Stomach (tissue), 4 donors: ENCODE data around the gene SPAG16.

Experiments used
- EP300 ChIP-seq: sonication (generic); formaldehyde crosslinking; IDR thresholded peaks from one replicate; pipeline ENCODE4 v1.6.1; 2017; ENCODE audit warnings: antibody characterized with exemption
- POLR2A ChIP-seq, 4 donors: fragments of 450-650 bp; IDR thresholded peaks; one replicate each; pipeline ENCODE4 v1.6.1; 2016; ENCODE audit warnings: antibody characterized with exemption in 4 of 4, control low read depth in 2 of 4, mild to moderate bottlenecking in 1 of 4, moderate library complexity in 1 of 4
- POLR2AphosphoS5 ChIP-seq, 3 donors: sonication (generic); formaldehyde crosslinking; IDR thresholded peaks; one replicate each; pipeline ENCODE4 v1.6.1; 2016; ENCODE audit warnings: antibody characterized with exemption in 3 of 3
- TF ChIP-seq, protein P1 (sequence below), 7 experiments: fragments of 450-650 bp in 4 of 7; fragments of 200-600 bp in 3 of 7; sonication (generic) in 3 of 7; IDR thresholded peaks; one replicate each; pipeline ENCODE4 v1.5.1; 2016 to 2019; ENCODE audit warnings: antibody characterized with exemption in 7 of 7, control low read depth in 2 of 7, mild to moderate bottlenecking in 1 of 7

DNA sequence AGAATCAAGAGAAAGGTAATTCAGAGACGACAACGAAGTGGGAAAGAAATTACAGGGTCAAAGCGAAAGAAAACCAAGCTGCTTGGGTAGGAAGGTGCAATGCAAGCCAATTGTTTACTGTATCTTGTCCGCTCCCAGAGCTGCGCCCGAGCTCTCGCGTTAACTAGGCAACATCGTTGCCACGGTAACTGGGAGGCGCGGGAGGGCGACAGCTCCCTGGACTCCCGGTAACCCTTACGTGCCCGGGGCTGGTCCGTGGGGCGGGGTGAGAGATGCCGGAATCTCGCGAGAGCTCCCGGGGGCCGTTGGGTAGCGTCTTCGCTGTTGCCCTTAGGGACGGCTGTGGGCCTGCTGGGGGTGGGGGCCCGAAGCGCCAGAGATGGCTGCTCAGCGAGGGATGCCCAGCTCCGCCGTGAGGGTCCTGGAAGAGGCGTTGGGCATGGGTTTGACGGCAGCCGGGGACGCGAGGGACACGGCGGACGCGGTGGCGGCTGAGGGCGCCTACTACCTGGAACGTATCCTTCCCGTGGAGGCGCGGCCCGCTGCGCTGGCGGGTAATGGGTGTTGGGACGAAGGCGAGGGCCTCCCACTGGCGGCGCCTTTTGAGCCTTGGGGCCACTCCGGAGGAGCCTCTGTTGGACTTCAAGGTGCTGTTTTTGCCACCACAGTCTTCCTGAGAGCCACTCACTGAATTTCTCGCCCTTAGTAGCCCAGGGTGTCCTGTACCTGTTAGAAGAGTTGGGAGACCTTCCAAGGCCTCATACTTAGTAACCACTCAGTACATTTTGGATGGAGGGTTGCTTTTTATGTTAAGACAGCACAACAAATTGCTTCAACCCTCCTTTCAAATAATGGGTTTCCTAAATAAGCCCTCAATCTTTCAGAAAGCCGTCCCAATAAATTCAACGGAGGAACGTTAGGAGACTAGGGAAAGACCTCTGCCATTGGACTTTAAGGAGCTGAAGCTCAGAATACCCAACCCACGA, at the start of gene SPAG16:
- no peak for TF ChIP-seq EP300
- TF ChIP-seq, protein P1, sequence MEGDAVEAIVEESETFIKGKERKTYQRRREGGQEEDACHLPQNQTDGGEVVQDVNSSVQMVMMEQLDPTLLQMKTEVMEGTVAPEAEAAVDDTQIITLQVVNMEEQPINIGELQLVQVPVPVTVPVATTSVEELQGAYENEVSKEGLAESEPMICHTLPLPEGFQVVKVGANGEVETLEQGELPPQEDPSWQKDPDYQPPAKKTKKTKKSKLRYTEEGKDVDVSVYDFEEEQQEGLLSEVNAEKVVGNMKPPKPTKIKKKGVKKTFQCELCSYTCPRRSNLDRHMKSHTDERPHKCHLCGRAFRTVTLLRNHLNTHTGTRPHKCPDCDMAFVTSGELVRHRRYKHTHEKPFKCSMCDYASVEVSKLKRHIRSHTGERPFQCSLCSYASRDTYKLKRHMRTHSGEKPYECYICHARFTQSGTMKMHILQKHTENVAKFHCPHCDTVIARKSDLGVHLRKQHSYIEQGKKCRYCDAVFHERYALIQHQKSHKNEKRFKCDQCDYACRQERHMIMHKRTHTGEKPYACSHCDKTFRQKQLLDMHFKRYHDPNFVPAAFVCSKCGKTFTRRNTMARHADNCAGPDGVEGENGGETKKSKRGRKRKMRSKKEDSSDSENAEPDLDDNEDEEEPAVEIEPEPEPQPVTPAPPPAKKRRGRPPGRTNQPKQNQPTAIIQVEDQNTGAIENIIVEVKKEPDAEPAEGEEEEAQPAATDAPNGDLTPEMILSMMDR (IDR thresholded peaks at IDR 0.05) = no peak
- TF ChIP-seq POLR2AphosphoS5 (IDR thresholded peaks at IDR 0.05) = peak in 2 of 3 donors; percentile 52 to 76
- TF ChIP-seq POLR2A (IDR thresholded peaks at IDR 0.05) = no peak
